Ovary (tissue), 3 donors: ENCODE data around the gene GLB1L.

Experiments used
- CTCF ChIP-seq, 3 donors: fragments of 450-650 bp in 2 of 3; fragments of 200-600 bp in 1 of 3; IDR thresholded peaks; one replicate each; pipeline versions ENCODE4 v1.5.1 to v1.8.0; 2016 to 2022; ENCODE audit warnings: antibody characterized with exemption in 3 of 3, mild to moderate bottlenecking in 1 of 3
- POLR2A ChIP-seq: fragments of 450-650 bp; IDR thresholded peaks from one replicate; pipeline ENCODE4 v1.6.1; 2017; ENCODE audit warnings: antibody characterized with exemption, mild to moderate bottlenecking, moderate library complexity
- donor health status: DM: no; HTN: no; CAD: no.

- no peak for TF ChIP-seq CTCF (IDR thresholded peaks at IDR 0.05)
- no peak for TF ChIP-seq POLR2A
Measured at GRCh38 chr2:219281588-219281987, 36.3 kb upstream of the GLB1L start.
